Measurements from ENCODE around the gene PVALEF.

The PVALEF gene

DNA sequence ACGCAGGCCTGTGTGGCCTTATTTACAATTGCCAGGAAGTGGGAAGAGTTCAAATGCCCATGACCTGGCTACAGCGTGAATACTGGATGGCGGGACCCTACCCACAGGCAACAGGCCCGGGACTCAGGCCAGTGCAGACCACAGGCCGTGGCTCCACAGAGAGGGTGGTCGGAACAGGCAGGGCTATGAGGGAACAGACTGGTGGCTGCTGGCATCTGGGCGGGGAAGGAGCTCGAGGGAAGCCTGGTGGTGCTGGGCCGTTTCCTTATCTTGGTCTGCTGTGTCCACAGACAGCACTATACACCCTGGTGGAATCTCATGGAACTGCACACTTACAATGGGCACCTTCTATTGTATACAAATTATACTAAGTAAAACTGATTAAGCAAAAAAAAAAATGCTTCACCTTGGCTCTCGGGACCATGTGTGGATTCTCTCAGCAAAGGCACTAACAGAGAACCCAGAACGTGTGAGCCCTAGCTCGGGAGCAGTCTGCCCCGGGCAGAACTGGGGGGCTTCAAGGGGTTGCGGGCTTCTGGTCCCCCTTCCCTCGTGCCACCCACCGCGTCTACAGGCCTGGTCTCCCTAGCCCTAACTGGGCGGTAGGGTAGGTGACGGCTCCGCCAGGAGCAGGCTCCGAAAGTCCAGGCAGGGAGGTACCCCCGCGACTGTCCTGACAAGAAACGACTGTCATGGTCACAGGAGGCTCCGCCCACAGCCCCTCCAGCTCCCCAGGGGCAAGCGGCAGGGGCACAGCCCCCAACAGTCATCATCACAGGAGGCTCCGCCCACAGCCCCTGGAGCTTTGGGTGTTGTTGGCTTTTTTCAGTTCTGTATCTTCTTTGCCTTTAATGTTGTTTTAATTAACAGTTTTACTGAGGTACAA lies 35.6 kb downstream of the PVALEF start:
- DNase-seq (ENCODE audit: low read depth), result peak; percentile 74
- TF ChIP-seq, protein P1, sequence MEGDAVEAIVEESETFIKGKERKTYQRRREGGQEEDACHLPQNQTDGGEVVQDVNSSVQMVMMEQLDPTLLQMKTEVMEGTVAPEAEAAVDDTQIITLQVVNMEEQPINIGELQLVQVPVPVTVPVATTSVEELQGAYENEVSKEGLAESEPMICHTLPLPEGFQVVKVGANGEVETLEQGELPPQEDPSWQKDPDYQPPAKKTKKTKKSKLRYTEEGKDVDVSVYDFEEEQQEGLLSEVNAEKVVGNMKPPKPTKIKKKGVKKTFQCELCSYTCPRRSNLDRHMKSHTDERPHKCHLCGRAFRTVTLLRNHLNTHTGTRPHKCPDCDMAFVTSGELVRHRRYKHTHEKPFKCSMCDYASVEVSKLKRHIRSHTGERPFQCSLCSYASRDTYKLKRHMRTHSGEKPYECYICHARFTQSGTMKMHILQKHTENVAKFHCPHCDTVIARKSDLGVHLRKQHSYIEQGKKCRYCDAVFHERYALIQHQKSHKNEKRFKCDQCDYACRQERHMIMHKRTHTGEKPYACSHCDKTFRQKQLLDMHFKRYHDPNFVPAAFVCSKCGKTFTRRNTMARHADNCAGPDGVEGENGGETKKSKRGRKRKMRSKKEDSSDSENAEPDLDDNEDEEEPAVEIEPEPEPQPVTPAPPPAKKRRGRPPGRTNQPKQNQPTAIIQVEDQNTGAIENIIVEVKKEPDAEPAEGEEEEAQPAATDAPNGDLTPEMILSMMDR (IDR thresholded peaks at IDR 0.05; ENCODE audit: insufficient read depth, low read depth, low read length, missing control alignments), result peak; percentile 71

DNA sequence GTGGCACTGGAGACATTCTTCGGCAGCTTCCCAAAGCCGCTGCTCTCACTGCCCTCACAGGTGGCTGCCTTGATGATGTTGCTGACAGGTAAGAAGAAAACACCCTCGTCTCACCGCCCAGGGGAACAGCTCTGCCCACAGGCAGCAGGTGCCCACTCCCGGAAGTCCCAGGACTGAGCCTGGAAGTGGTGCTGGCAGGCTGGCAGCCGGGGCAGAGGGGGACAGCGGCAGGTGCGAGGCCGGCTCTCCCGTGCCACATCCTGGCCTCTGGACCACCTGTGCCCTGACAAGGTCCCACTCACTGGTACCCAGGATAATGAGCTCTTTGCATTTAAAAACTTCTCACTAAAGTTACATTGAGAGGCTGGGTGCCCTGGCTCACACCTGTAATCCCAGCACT lies 37.0 kb downstream of the PVALEF start:
- no peak overlapping the region for H3K4me3 ChIP-seq (ENCODE audit: low read length)
- DNase-seq (ENCODE audit: low read depth), result no peak
- TF ChIP-seq, protein P1 (IDR thresholded peaks at IDR 0.05; ENCODE audit: insufficient read depth, low read depth, low read length, missing control alignments), result no peak

More for the DNA sequence above, 35.6 kb downstream of the PVALEF start:
- no peak overlapping the region for H3K4me3 ChIP-seq (ENCODE audit: low read length)

DNA sequence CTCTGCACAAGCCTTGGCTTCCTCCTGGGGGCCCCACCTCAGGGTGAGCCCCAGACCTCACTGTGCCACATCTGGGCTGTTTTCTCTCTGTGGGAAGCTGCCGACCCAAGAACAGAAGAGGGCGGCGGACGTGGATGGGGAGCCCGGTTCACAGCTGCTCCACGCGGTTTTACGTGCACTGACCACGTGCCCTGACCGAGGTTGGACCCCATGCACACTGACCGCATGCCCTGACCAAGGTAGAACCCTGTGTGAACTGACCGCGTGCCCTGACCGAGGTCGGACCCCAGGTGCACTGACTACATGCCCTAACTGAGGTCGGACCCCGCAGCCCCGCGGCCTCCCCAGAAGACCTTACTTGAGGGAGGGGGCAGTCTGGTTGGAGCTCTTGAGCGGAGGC lies 37.8 kb downstream of the PVALEF start:
- TF ChIP-seq, protein P1 (IDR thresholded peaks at IDR 0.05; ENCODE audit: insufficient read depth, low read depth, low read length, missing control alignments), result no peak
- no peak overlapping the region for H3K4me3 ChIP-seq (ENCODE audit: low read length)
- no peak for DNase-seq (ENCODE audit: low read depth)

DNA sequence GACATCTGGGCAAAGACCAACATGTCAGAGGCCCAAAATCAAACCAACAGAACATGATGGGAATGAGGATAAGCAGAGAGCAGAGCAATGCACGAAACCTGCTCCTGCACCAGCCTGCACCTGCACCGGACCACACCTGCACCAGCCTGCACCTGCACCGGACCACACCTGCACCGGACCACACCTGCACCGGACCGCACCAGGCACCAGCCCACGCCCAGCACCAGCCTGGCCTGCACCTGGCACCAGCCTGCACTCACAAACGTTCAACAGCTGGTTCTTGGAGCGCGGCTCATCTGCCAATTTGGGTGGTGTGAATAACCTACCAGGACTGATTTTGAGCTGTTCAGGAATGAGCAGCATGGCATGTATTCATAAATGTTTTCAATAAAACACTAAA lies 39.3 kb downstream of the PVALEF start:
- no peak for DNase-seq (ENCODE audit: low read depth)
- TF ChIP-seq, protein P1 (IDR thresholded peaks at IDR 0.05; ENCODE audit: insufficient read depth, low read depth, low read length, missing control alignments), result no peak
- no peak overlapping the region for H3K4me3 ChIP-seq (ENCODE audit: low read length)

DNA sequence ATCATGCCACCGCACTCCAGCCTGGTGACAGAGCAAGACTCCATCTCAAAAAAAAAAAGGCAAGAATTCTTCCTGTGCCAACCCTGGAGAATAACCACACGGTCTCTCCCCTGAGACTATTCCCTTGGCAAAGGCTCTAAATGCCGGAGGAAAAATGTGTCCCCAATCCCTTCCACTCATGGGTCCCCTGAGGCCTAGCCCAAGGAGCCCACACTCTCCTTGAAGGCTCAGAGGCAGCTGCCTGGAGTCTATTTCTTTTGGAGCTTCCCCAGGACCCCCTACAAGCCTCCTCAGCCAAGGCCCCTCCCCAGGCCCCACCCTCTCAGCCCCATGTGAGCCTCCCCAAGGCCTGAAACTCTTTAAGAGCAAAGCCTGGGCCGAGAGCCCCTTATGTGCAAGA lies 40.9 kb downstream of the PVALEF start:
- no peak for DNase-seq (ENCODE audit: low read depth)

DNA sequence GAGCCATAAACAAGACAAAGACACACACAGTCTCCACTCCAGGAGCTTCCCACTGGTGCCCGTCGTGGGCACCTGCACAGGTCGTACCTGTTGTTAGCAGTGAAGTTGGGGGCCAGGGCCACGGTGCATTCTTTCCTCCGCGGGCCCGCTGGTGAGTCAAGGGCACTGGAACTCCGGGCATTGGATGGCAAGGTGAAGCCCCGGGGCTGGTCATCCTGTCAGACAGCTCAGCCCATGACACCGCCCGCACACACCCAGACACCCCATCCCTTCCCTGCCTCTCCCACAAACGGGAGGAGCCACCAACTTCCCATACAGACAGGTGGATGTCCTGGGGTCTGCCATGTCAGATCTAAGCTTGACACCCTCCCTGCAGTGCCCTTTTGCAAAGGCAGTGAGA lies 41.4 kb downstream of the PVALEF start:
- no peak for DNase-seq (ENCODE audit: low read depth)
- H3K4me3 ChIP-seq (ENCODE audit: low read length), result no peak overlapping the region
- TF ChIP-seq, protein P1 (IDR thresholded peaks at IDR 0.05; ENCODE audit: insufficient read depth, low read depth, low read length, missing control alignments), result no peak

More for the DNA sequence above, 40.9 kb downstream of the PVALEF start:
- TF ChIP-seq, protein P1 (IDR thresholded peaks at IDR 0.05; ENCODE audit: insufficient read depth, low read depth, low read length, missing control alignments), result no peak
- no peak overlapping the region for H3K4me3 ChIP-seq (ENCODE audit: low read length)

Measured in epithelial cell of esophagus (primary cell).